Gastrocnemius medialis (tissue), 4 donors: Measurements from ENCODE around the gene SAPCD1.

Experiments
- CTCF ChIP-seq, 5 experiments: fragments of 450-650 bp in 3 of 5; fragments of 200-600 bp in 2 of 5; sonication (generic) in 2 of 5; IDR thresholded peaks in 4 of 5; conservative IDR thresholded peaks in 1 of 5; 1 replicate in 4 of 5; 2 replicates in 1 of 5; pipeline ENCODE4 v1.5.1; 2016 to 2019; ENCODE audit warnings: antibody characterized with exemption in 5 of 5, mild to moderate bottlenecking in 3 of 5, moderate library complexity in 3 of 5
- POLR2A ChIP-seq, 2 donors: fragments of 450-650 bp; IDR thresholded peaks; one replicate each; pipeline ENCODE4 v1.6.1; 2017; ENCODE audit warnings: antibody characterized with exemption in 2 of 2, mild to moderate bottlenecking in 2 of 2, moderate library complexity in 2 of 2

GRCh38 chr6:31792090-31792374 lies 29.6 kb downstream of the SAPCD1 start:
- TF ChIP-seq CTCF (IDR thresholded peaks at IDR 0.05 in 4 of 5, conservative IDR thresholded peaks at IDR 0.05 in 1 of 5), result no peak
- no peak for TF ChIP-seq POLR2A (IDR thresholded peaks at IDR 0.05)
